DMS 273 (cell line): ENCODE measurements around the gene TYR.
"Not testable (repeated sequence)": the region's sequence is repeated elsewhere in the genome, so short reads cannot be mapped to it uniquely, and the experiment has no call there.

ENCODE experiments used
- DNase-seq: peaks from one replicate; lab custom pipeline; 2025; ENCODE audit not compliant: unreplicated experiment; lab: John Stamatoyannopoulos, UW

The TYR gene

DNA sequence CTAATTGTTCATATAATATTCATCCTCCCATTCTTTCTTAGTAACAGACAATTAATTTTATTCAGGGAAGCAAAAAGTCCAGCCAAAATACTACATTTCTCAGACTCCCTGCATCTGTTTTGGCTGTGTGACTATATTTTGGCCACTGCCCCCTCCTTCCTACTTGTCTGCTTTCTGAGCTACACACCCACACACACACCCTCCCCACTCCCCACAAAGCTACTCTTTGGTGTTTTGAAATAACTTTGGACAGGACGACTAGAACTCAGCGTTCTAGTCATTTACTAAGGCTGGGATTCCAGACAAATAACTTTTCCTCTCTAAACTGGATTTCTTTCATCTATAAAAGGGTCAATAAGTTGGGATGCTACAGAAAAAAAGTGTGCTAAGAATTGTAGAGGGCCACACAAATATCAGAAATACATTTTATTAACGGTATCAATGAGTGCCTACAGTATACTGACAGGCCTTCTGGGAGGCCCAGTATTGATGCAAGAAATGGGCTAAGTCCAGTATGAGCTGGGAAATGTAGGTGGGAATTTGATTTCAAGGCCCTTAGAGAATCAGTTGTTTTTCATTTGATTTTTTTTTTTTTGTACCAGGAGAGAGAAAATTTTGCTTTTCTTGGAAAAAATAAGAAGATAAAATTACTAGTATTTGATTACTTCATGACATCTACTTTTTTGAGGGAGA lies 165.4 kb downstream of the TYR start:
- not testable (repeated sequence) for DNase-seq
